Ascending aorta (tissue), 2 donors: ENCODE results near the gene ANKRD1. TPM values are rescaled to one million over a fixed set of nuclear protein-coding genes. Genes with fewer than 3 reads are reported as not detected.

Source experiments
- DNase-seq, 2 donors: peaks; one replicate each; pipeline ENCODE4 v3.0.0-alpha.2; 2019; ENCODE audit warnings: low spot score in 2 of 2
- H3K27ac ChIP-seq, 2 donors: fragments of 200-600 bp; sonication (generic); one replicate each; pipeline ENCODE4 v1.5.1; 2016 to 2017; ENCODE audit warnings: mild to moderate bottlenecking in 1 of 2
- H3K27me3 ChIP-seq: fragments of 200-600 bp; sonication (generic); one replicate; pipeline ENCODE4 v1.5.1; 2017
- H3K36me3 ChIP-seq, 2 donors: fragments of 200-600 bp; sonication (generic); one replicate each; pipeline ENCODE4 v1.5.1; 2016
- H3K4me1 ChIP-seq, 2 donors: fragments of 200-600 bp; sonication (generic); one replicate each; pipeline ENCODE4 v1.5.1; 2016 to 2017; ENCODE audit warnings: mild to moderate bottlenecking in 1 of 2
- H3K4me3 ChIP-seq, 2 donors: fragments of 200-600 bp; sonication (generic); one replicate each; pipeline ENCODE4 v1.5.1; 2016 to 2017; ENCODE audit warnings: mild to moderate bottlenecking in 1 of 2
- H3K9me3 ChIP-seq, 2 donors: fragments of 200-600 bp; sonication (generic); one replicate each; pipeline ENCODE4 v1.5.1; 2016
- CTCF ChIP-seq, 3 experiments: fragments of 200-600 bp in 2 of 3; fragments of 450-650 bp in 1 of 3; sonication (generic) in 2 of 3; IDR thresholded peaks; one replicate each; pipeline ENCODE4 v1.5.1; 2016 to 2019; ENCODE audit warnings: antibody characterized with exemption in 3 of 3, mild to moderate bottlenecking in 1 of 3, moderate library complexity in 1 of 3
- intact Hi-C: fragments of 100-400 bp; cut with DNase I; formaldehyde crosslinking; loops from one replicate; pipeline ENCODE4 v1.15.1; 2023
- total RNA-seq: library from RNA; depleted of rRNA; stranded (reverse); fragments of >200 nt; gene quantifications from one replicate; pipeline ENCODE4 v1.1.0, GENCODE V29; 2016

The ANKRD1 gene
- total RNA-seq, 1 donor from 2014 or later: 8.1 TPM

- no peaks in the 10 kb centered on the region for H3K9me3 ChIP-seq
- DNase-seq: no peak
- H3K36me3 ChIP-seq: peaks cover 37 to 65% of the 10 kb centered on the region in 2 donors
- intact Hi-C loops: no loop called here
- no peaks in the 10 kb centered on the region for H3K27me3 ChIP-seq
- H3K27ac ChIP-seq: no peak overlapping the region
- no peak for TF ChIP-seq CTCF (IDR thresholded peaks at IDR 0.05)
- H3K4me3 ChIP-seq: no peak overlapping the region
- no peaks in the 10 kb centered on the region for H3K4me1 ChIP-seq
Observed at GRCh38 chr10:90893190-90893589, 27.7 kb downstream of the ANKRD1 start.

DNA sequence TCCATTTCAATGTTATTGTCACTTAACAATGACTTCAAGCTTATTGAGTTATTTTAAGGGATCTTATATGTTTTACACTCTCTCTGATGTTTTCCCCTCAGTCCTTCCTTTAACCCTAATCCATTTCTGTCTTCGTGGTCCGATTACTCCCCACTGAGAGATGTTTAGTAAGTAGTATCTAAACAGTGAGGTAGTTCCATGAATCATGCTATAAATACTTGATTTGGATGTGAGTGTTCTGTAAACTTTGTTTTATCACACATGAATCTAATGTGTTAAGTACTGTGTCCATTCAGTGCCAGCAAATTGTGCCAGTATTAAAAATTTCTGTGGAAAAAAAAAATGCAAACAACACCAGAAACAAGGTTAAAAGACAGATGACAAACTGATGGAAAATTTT lies 30.5 kb downstream of the ANKRD1 start:
- no peak overlapping the region for H3K27ac ChIP-seq
- H3K4me1 ChIP-seq: no peaks in the 10 kb centered on the region
- no peak for DNase-seq
- no peak overlapping the region for H3K4me3 ChIP-seq
- no peak for TF ChIP-seq CTCF (IDR thresholded peaks at IDR 0.05)
- intact Hi-C loops: no loop called here
- no peaks in the 10 kb centered on the region for H3K9me3 ChIP-seq
- peaks cover 58 to 82% of the 10 kb centered on the region in 2 donors for H3K36me3 ChIP-seq
- no peaks in the 10 kb centered on the region for H3K27me3 ChIP-seq

- H3K4me3 ChIP-seq: no peak overlapping the region
- no peak for DNase-seq
- H3K9me3 ChIP-seq: no peaks in the 10 kb centered on the region
- intact Hi-C loops: no loop called here
- no peaks in the 10 kb centered on the region for H3K4me1 ChIP-seq
- TF ChIP-seq CTCF (IDR thresholded peaks at IDR 0.05): no peak
- no peaks in the 10 kb centered on the region for H3K27me3 ChIP-seq
- no peak overlapping the region for H3K27ac ChIP-seq
- H3K36me3 ChIP-seq: peaks cover 54 to 76% of the 10 kb centered on the region in 2 donors
Observed at GRCh38 chr10:90889636-90890035, 31.3 kb downstream of the ANKRD1 start.

DNA sequence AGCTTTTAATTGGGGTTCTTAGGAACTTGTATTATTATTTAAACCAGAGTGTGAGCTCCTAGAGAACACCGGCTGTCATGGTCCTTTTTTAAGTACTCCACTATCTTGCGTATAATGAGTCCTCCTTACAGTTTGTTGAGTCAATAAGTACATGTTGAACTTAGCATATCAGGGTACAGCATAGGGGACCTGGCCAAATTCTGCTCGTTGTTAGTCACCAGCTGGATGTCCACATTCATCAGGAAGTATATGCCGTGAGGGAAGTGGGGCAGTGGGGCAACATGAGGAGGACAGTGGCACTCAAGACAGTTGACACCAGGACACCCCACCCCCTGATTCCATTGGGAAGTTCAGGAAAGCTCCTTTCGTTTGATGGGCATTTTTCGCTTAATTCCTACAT lies 32.5 kb downstream of the ANKRD1 start:
- Histone ChIP-seq H3K9me3 (no peaks in the 10 kb centered on the region), H3K4me1 (no peaks in the 10 kb centered on the region), H3K4me3 (no peak overlapping the region), H3K27ac (no peak overlapping the region), H3K36me3 (peaks cover 48 to 77% of the 10 kb centered on the region in 2 donors), H3K27me3 (no peaks in the 10 kb centered on the region)
- DNase-seq: no peak
- intact Hi-C loops: no loop called here
- TF ChIP-seq CTCF (IDR thresholded peaks at IDR 0.05): no peak

GRCh38 chr10:90887555-90887954 lies 33.3 kb downstream of the ANKRD1 start:
- DNase-seq: no peak
- Histone ChIP-seq H3K27me3 (no peaks in the 10 kb centered on the region), H3K4me3 (no peak overlapping the region), H3K27ac (no peak overlapping the region), H3K9me3 (no peaks in the 10 kb centered on the region), H3K4me1 (no peaks in the 10 kb centered on the region), H3K36me3 (peaks cover 43 to 69% of the 10 kb centered on the region in 2 donors)
- intact Hi-C loops: no loop called here
- no peak for TF ChIP-seq CTCF (IDR thresholded peaks at IDR 0.05)

- intact Hi-C loops: no loop called here
- H3K9me3 ChIP-seq: no peaks in the 10 kb centered on the region
- no peak for DNase-seq
- no peaks in the 10 kb centered on the region for H3K27me3 ChIP-seq
- H3K27ac ChIP-seq: no peak overlapping the region
- no peaks in the 10 kb centered on the region for H3K4me1 ChIP-seq
- no peak overlapping the region for H3K4me3 ChIP-seq
- peaks cover 44 to 61% of the 10 kb centered on the region in 2 donors for H3K36me3 ChIP-seq
- no peak for TF ChIP-seq CTCF (IDR thresholded peaks at IDR 0.05)
Observed at GRCh38 chr10:90885176-90885575, 35.7 kb downstream of the ANKRD1 start.
